Ishikawa (cell line): ENCODE measurements around the gene CR1.

ENCODE experiments used
- CEBPB ChIP-seq: IDR thresholded peaks from 2 replicates; pipeline ENCODE4 v1.6.1; 2012
- CREB1 ChIP-seq: IDR thresholded peaks from 2 replicates; pipeline ENCODE4 v1.6.1; 2012; ENCODE audit warnings: low read depth
- EGR1 ChIP-seq: IDR thresholded peaks from 2 replicates; pipeline ENCODE4 v1.6.1; 2012
- EP300 ChIP-seq: IDR thresholded peaks from 2 replicates; pipeline ENCODE4 v1.6.1; 2012; ENCODE audit warnings: borderline replicate concordance
- FOXM1 ChIP-seq: IDR thresholded peaks from 2 replicates; pipeline ENCODE4 v1.6.1; 2012; ENCODE audit warnings: low read depth, borderline replicate concordance
- NFIC ChIP-seq: IDR thresholded peaks from 2 replicates; pipeline ENCODE4 v1.6.1; 2012
- RAD21 ChIP-seq: IDR thresholded peaks from 2 replicates; pipeline ENCODE4 v1.6.1; 2012; ENCODE audit warnings: low read depth
- REST ChIP-seq: IDR thresholded peaks from 2 replicates; pipeline ENCODE4 v1.6.1; 2012; ENCODE audit warnings: low read depth, mild to moderate bottlenecking
- TAF1 ChIP-seq: IDR thresholded peaks from 2 replicates; pipeline ENCODE4 v1.6.1; 2012; ENCODE audit warnings: low read depth, mild to moderate bottlenecking
- TCF12 ChIP-seq: IDR thresholded peaks from 2 replicates; pipeline ENCODE4 v1.6.1; 2012; ENCODE audit warnings: low read depth
- TF ChIP-seq, protein P1 (sequence below): IDR thresholded peaks from 2 replicates; pipeline ENCODE4 v1.6.1; 2012

DNA sequence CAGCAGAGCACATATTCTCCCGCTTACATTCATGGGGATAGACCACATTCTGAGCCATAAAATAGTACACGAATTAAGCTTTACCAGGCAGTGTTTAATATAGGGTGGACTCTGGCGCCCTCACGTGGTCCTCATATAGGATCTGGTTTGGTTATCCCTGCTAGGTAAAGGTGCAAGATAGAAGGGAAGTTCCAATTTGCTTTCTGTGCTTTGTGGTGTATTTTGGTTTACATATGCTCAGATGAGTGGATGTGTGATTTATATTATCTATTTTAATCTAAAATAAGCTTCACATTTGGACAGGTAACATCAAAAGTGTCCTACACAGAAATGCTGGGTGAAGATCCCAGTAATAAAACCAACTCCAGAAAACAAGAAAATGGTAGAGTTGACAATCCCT is 3.6 kb downstream of the CR1 start:
- TF ChIP-seq TCF12 (no peak), CREB1 (no peak), CEBPB (no peak), REST (no peak), TAF1 (no peak), EP300 (no peak), FOXM1 (no peak), NFIC (no peak), EGR1 (no peak), RAD21 (peak; percentile 92)
- TF ChIP-seq, protein P1, sequence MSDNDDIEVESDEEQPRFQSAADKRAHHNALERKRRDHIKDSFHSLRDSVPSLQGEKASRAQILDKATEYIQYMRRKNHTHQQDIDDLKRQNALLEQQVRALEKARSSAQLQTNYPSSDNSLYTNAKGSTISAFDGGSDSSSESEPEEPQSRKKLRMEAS = no peak
